Measurements from ENCODE around the gene RAP1GAP.

DNA sequence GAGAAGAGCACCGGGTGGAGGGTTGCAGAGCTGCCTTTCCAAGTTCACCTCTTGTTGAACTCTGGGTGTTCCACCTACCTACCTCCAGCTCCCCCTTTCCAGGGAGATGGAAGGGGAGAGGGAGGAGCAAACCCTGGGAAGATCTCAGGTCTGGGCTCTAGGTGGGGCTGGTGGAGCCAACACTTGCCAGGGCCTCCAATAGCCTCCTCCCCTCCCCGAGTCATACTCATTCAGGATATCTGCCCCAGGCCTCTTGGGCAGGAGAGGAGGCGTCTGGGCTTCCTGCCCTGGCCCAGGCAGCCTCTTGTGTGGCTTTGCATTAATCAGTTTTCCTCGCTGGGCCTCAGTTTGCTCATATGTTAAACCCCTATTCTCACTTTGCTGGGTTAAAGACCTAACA lies 13.4 kb downstream of the RAP1GAP start:
- TF ChIP-seq EZH2 (IDR thresholded peaks at IDR 0.05; ENCODE audit: borderline replicate concordance, low read length), result no peak
- TF ChIP-seq, protein P1, sequence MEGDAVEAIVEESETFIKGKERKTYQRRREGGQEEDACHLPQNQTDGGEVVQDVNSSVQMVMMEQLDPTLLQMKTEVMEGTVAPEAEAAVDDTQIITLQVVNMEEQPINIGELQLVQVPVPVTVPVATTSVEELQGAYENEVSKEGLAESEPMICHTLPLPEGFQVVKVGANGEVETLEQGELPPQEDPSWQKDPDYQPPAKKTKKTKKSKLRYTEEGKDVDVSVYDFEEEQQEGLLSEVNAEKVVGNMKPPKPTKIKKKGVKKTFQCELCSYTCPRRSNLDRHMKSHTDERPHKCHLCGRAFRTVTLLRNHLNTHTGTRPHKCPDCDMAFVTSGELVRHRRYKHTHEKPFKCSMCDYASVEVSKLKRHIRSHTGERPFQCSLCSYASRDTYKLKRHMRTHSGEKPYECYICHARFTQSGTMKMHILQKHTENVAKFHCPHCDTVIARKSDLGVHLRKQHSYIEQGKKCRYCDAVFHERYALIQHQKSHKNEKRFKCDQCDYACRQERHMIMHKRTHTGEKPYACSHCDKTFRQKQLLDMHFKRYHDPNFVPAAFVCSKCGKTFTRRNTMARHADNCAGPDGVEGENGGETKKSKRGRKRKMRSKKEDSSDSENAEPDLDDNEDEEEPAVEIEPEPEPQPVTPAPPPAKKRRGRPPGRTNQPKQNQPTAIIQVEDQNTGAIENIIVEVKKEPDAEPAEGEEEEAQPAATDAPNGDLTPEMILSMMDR (IDR thresholded peaks at IDR 0.05; ENCODE audit: low read length), result no peak
